IMR-90 (cell line): Measurements from ENCODE around the gene CENPV.

ENCODE experiments used
- BHLHE40 ChIP-seq: fragments of 150-350 bp; IDR thresholded peaks from 2 replicates; pipeline ENCODE4 v1.6.1; 2016; ENCODE audit warnings: mild to moderate bottlenecking, low read depth, low read length
- CEBPB ChIP-seq: IDR thresholded peaks from 2 replicates; pipeline ENCODE4 v1.6.1; 2012; ENCODE audit warnings: low read depth, low read length, improper control_type of control experiment
- ELK1 ChIP-seq: fragments of 150-350 bp; IDR thresholded peaks from 2 replicates; pipeline ENCODE4 v1.6.1; 2016; ENCODE audit warnings: low read depth, mild to moderate bottlenecking, low read length, moderate library complexity, borderline replicate concordance
- MXI1 ChIP-seq: IDR thresholded peaks from 2 replicates; pipeline ENCODE4 v1.6.1; 2012; ENCODE audit warnings: low read depth, mild to moderate bottlenecking, low read length, moderate library complexity, borderline replicate concordance
- POLR2A ChIP-seq: IDR thresholded peaks from 2 replicates; pipeline ENCODE4 v1.6.1; 2012; ENCODE audit warnings: mild to moderate bottlenecking, low read depth, low read length
- RCOR1 ChIP-seq: IDR thresholded peaks from 2 replicates; pipeline ENCODE4 v1.6.1; 2012; ENCODE audit warnings: mild to moderate bottlenecking, low read length, improper control_type of control experiment; ENCODE audit not compliant: insufficient replicate concordance
- SMC3 ChIP-seq: fragments of 150-350 bp; IDR thresholded peaks from 2 replicates; pipeline ENCODE4 v1.6.1; 2016; ENCODE audit warnings: low read depth, mild to moderate bottlenecking, antibody characterized with exemption, low read length, moderate library complexity
- USF2 ChIP-seq: fragments of 150-350 bp; IDR thresholded peaks from 2 replicates; pipeline ENCODE4 v1.6.1; 2017; ENCODE audit warnings: mild to moderate bottlenecking, antibody characterized with exemption, low read length, low read depth
- TF ChIP-seq, protein P1 (sequence below): conservative IDR thresholded peaks from 2 replicates; pipeline ENCODE4 v1.5.1; 2012; ENCODE audit warnings: mild to moderate bottlenecking, low read depth, low read length, improper control_type of control experiment

- TF ChIP-seq RCOR1 (no peak), ELK1 (no peak), POLR2A (peak; percentile 99), SMC3 (no peak), CEBPB (peak; percentile 99), MXI1 (peak; percentile 62), USF2 (no peak; the same call in 1 of the 2 replicates), BHLHE40 (peak; percentile 36; the same call in 1 of the 2 replicates)
- TF ChIP-seq, protein P1, sequence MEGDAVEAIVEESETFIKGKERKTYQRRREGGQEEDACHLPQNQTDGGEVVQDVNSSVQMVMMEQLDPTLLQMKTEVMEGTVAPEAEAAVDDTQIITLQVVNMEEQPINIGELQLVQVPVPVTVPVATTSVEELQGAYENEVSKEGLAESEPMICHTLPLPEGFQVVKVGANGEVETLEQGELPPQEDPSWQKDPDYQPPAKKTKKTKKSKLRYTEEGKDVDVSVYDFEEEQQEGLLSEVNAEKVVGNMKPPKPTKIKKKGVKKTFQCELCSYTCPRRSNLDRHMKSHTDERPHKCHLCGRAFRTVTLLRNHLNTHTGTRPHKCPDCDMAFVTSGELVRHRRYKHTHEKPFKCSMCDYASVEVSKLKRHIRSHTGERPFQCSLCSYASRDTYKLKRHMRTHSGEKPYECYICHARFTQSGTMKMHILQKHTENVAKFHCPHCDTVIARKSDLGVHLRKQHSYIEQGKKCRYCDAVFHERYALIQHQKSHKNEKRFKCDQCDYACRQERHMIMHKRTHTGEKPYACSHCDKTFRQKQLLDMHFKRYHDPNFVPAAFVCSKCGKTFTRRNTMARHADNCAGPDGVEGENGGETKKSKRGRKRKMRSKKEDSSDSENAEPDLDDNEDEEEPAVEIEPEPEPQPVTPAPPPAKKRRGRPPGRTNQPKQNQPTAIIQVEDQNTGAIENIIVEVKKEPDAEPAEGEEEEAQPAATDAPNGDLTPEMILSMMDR: 0 out of 2 replicates have a peak, but pooled peaks have one; percentile 11
These were observed 27.6 kb upstream of the CENPV start, which contains the start of gene UBB for GRCh38 chr17:16380640-16381495.
